HG03565 (cell line): Measurements from ENCODE around the gene PAQR8.

Experiments
- ATAC-seq: cut with Tn5 transposase; IDR thresholded peaks from one replicate; pipeline ENCODE4 v1.9.1; 2021; ENCODE audit warnings: mild to moderate bottlenecking, moderate library complexity; ENCODE audit not compliant: unreplicated experiment

PAQR8 gene

GRCh38 chr6:52361945-52362442 lies at the start of gene PAQR8:
PAQR8 (plus strand) TSS chr6:52362151; CDS start chr6:52403214, 41,063 bp downstream.
- peak; percentile 70 for ATAC-seq

GRCh38 chr6:52312461-52312860 lies 49.5 kb upstream of the PAQR8 start:
- no peak for ATAC-seq

- ATAC-seq: no peak
Measured at GRCh38 chr6:52314752-52315151, 47.2 kb upstream of the PAQR8 start.

- no peak for ATAC-seq
Measured at GRCh38 chr6:52317211-52317610, 44.7 kb upstream of the PAQR8 start.

- peak; percentile 100 for ATAC-seq
Measured at GRCh38 chr6:52317841-52318581, 43.9 kb upstream of the PAQR8 start.

GRCh38 chr6:52324189-52324588 lies 37.8 kb upstream of the PAQR8 start:
- no peak for ATAC-seq

GRCh38 chr6:52325695-52326471 lies 36.1 kb upstream of the PAQR8 start:
- ATAC-seq: no peak

GRCh38 chr6:52326540-52327364 lies 35.2 kb upstream of the PAQR8 start:
- ATAC-seq: no peak

GRCh38 chr6:52328303-52328662 lies 33.7 kb upstream of the PAQR8 start:
- ATAC-seq: no peak

GRCh38 chr6:52328729-52329128 lies 33.2 kb upstream of the PAQR8 start:
- ATAC-seq: no peak

GRCh38 chr6:52330470-52330869 lies 31.5 kb upstream of the PAQR8 start:
- no peak for ATAC-seq

GRCh38 chr6:52331793-52332457 lies 30.0 kb upstream of the PAQR8 start:
- ATAC-seq: no peak

GRCh38 chr6:52333840-52334200 lies 28.1 kb upstream of the PAQR8 start:
- ATAC-seq: no peak

- ATAC-seq: no peak
Measured at GRCh38 chr6:52335576-52335975, 26.4 kb upstream of the PAQR8 start.

GRCh38 chr6:52336919-52337561 lies 24.9 kb upstream of the PAQR8 start:
- no peak for ATAC-seq

- peak; percentile 68 for ATAC-seq
Measured at GRCh38 chr6:52337633-52338290, 24.2 kb upstream of the PAQR8 start.

GRCh38 chr6:52340603-52340880 lies 21.4 kb upstream of the PAQR8 start:
- ATAC-seq: no peak

GRCh38 chr6:52341561-52342260 lies 20.2 kb upstream of the PAQR8 start:
- ATAC-seq: no peak

GRCh38 chr6:52345311-52345710 lies 16.6 kb upstream of the PAQR8 start:
- ATAC-seq: no peak
